Liver (tissue), 9 donors: ENCODE measurements around the gene ZNF331. TPM values are rescaled to one million over a fixed set of nuclear protein-coding genes. Genes with fewer than 3 reads are reported as not detected.
"Not testable (repeated sequence)": the region's sequence is repeated elsewhere in the genome, so short reads cannot be mapped to it uniquely, and the experiment has no call there.

Experiments
- DNase-seq: peaks from one replicate; pipeline ENCODE4 v3.0.0-alpha.2; 2017; ENCODE audit warnings: low spot score
- H3K27ac ChIP-seq, 2 donors: one replicate each; pipeline ENCODE4 v1.7.0; 2013; ENCODE audit warnings: inconsistent platforms in 2 of 2, low read length in 2 of 2, control low read depth in 1 of 2, low read depth in 1 of 2, mild to moderate bottlenecking in 1 of 2
- H3K27me3 ChIP-seq, 4 donors: one replicate each; pipeline versions ENCODE4 v1.6.1 to v1.7.0; 2013; ENCODE audit warnings: low read length in 3 of 4, inconsistent platforms in 1 of 4, mild to moderate bottlenecking in 1 of 4, moderate library complexity in 1 of 4; ENCODE audit not compliant: control insufficient read depth in 4 of 4, insufficient read depth in 4 of 4
- H3K36me3 ChIP-seq, 4 donors: one replicate each; pipeline versions ENCODE4 v1.6.1 to v1.7.0; 2013; ENCODE audit warnings: low read length in 3 of 4, mild to moderate bottlenecking in 3 of 4, low read depth in 1 of 4, moderate library complexity in 1 of 4; ENCODE audit not compliant: control insufficient read depth in 4 of 4, insufficient read depth in 3 of 4
- H3K4me1 ChIP-seq, 4 donors: one replicate each; pipeline versions ENCODE4 v1.6.1 to v1.7.0; 2013; ENCODE audit warnings: low read length in 3 of 4, mild to moderate bottlenecking in 3 of 4, moderate library complexity in 1 of 4; ENCODE audit not compliant: control insufficient read depth in 4 of 4, insufficient read depth in 4 of 4
- H3K4me3 ChIP-seq, 3 donors: one replicate each; pipeline versions ENCODE4 v1.6.1 to v1.7.0; 2013; ENCODE audit warnings: low read length in 3 of 3, control low read depth in 1 of 3, low read depth in 1 of 3, mild to moderate bottlenecking in 1 of 3
- H3K9ac ChIP-seq, 2 donors: one replicate each; pipeline ENCODE4 v1.7.0; 2013; ENCODE audit warnings: low read length in 2 of 2, mild to moderate bottlenecking in 2 of 2, moderate library complexity in 2 of 2, control low read depth in 1 of 2, low read depth in 1 of 2
- H3K9me3 ChIP-seq, 4 donors: one replicate each; pipeline versions ENCODE4 v1.6.1 to v1.7.0; 2013; ENCODE audit warnings: low read length in 3 of 4; ENCODE audit not compliant: control insufficient read depth in 4 of 4
- FOXA1 ChIP-seq: IDR thresholded peaks from 2 replicates; pipeline ENCODE4 v1.6.1; 2016; ENCODE audit warnings: antibody characterized with exemption
- FOXA2 ChIP-seq: IDR thresholded peaks from 2 replicates; pipeline ENCODE4 v1.6.1; 2016; ENCODE audit warnings: antibody characterized with exemption
- GABPA ChIP-seq, 2 donors: IDR thresholded peaks in 1 of 2; conservative IDR thresholded peaks in 1 of 2; 2 replicates each; pipeline ENCODE4 v1.6.1; 2016; ENCODE audit warnings: antibody characterized with exemption in 2 of 2, mild to moderate bottlenecking in 1 of 2, moderate library complexity in 1 of 2
- HNF4A ChIP-seq, 2 donors: conservative IDR thresholded peaks; 2 replicates each; pipeline ENCODE4 v1.6.1; 2016; ENCODE audit warnings: antibody characterized with exemption in 2 of 2, mild to moderate bottlenecking in 2 of 2
- HNF4G ChIP-seq: IDR thresholded peaks from 2 replicates; pipeline ENCODE4 v1.6.1; 2016; ENCODE audit warnings: antibody characterized with exemption
- JUND ChIP-seq, 2 donors: IDR thresholded peaks; 2 replicates each; pipeline ENCODE4 v1.6.1; 2016; ENCODE audit warnings: antibody characterized with exemption in 2 of 2
- NR2F2 ChIP-seq: IDR thresholded peaks from 2 replicates; pipeline ENCODE4 v1.6.1; 2016; ENCODE audit warnings: antibody characterized with exemption
- RAD21 ChIP-seq, 2 donors: IDR thresholded peaks; 2 replicates each; pipeline ENCODE4 v1.6.1; 2016; ENCODE audit warnings: antibody characterized with exemption in 2 of 2, mild to moderate bottlenecking in 2 of 2
- REST ChIP-seq: IDR thresholded peaks from 2 replicates; pipeline ENCODE4 v1.6.1; 2016; ENCODE audit warnings: antibody characterized with exemption, mild to moderate bottlenecking
- RXRA ChIP-seq, 2 donors: IDR thresholded peaks; 2 replicates each; pipeline ENCODE4 v1.6.1; 2017 to 2018; ENCODE audit warnings: antibody characterized with exemption in 2 of 2, mild to moderate bottlenecking in 1 of 2
- SP1 ChIP-seq: IDR thresholded peaks from 2 replicates; pipeline ENCODE4 v1.6.1; 2018; ENCODE audit warnings: antibody characterized with exemption, mild to moderate bottlenecking
- TAF1 ChIP-seq: conservative IDR thresholded peaks from 2 replicates; pipeline ENCODE4 v1.6.1; 2016; ENCODE audit warnings: antibody characterized with exemption, mild to moderate bottlenecking
- YY1 ChIP-seq: IDR thresholded peaks from 2 replicates; pipeline ENCODE4 v1.6.1; 2016; ENCODE audit warnings: antibody characterized with exemption, mild to moderate bottlenecking
- WGBS: extraction: QIAGEN DNeasy Blood & Tissue Kit; methylation state at CpG from one replicate; pipeline ENCODE4 v1.1.7; 2013; 5-methylcytosine and 5-hydroxymethylcytosine counted together
- polyA plus RNA-seq, 2 donors: library from polyadenylated mRNA; stranded (reverse) in 1 of 2; unstranded in 1 of 2; fragments of 200-250 nt in 1 of 2; fragments of >200 nt in 1 of 2; fragmentation: Nextera tagmentation in 1 of 2; extraction: Ambion mirVana in 1 of 2; gene quantifications; one replicate each; pipeline versions ENCODE4 v1.2.1 to v1.2.3, GENCODE V29; 2013 to 2015
- total RNA-seq, 2 donors: library from RNA; depleted of rRNA; stranded (reverse); fragments of >200 nt; gene quantifications; one replicate each; pipeline ENCODE4 v1.2.3, GENCODE V29; 2014
- TF ChIP-seq, protein P1 (sequence below): fragments of 150-350 bp; IDR thresholded peaks from 2 replicates; pipeline ENCODE4 v1.5.1; 2017; ENCODE audit warnings: improper control_type of control experiment, low read depth, low read length; ENCODE audit not compliant: missing input control
- TF ChIP-seq, protein P2 (sequence below): IDR thresholded peaks from 2 replicates; pipeline ENCODE4 v1.6.1; 2016; ENCODE audit warnings: antibody characterized with exemption
- TF ChIP-seq, protein P3 (sequence below): IDR thresholded peaks from 2 replicates; pipeline ENCODE4 v1.6.1; 2016; ENCODE audit warnings: antibody characterized with exemption
- TF ChIP-seq, protein P4 (sequence below): IDR thresholded peaks from 2 replicates; pipeline ENCODE4 v1.6.1; 2016; ENCODE audit warnings: antibody characterized with exemption
- donor health status: healthy.
- donor health status: healthy.
- donor health status: healthy.
- donor health status: healthy.
- donor health status: healthy.

ZNF331 gene
- total and polyA plus RNA-seq, 4 donors, result 2.8 to 9.7 (median 5.7) TPM

- DNase-seq, result peak; percentile 55
- no peak overlapping the region for H3K27ac ChIP-seq
- no peak overlapping the region for H3K4me3 ChIP-seq
- H3K9me3 ChIP-seq, result peaks cover 4 to 20% (median 13%) of the 10 kb centered on the region in 4 donors
- no peaks in the 10 kb centered on the region for H3K4me1 ChIP-seq
- no peak for TF ChIP-seq HNF4A (conservative IDR thresholded peaks at IDR 0.05)
- no peak for TF ChIP-seq FOXA1
- TF ChIP-seq, protein P1, sequence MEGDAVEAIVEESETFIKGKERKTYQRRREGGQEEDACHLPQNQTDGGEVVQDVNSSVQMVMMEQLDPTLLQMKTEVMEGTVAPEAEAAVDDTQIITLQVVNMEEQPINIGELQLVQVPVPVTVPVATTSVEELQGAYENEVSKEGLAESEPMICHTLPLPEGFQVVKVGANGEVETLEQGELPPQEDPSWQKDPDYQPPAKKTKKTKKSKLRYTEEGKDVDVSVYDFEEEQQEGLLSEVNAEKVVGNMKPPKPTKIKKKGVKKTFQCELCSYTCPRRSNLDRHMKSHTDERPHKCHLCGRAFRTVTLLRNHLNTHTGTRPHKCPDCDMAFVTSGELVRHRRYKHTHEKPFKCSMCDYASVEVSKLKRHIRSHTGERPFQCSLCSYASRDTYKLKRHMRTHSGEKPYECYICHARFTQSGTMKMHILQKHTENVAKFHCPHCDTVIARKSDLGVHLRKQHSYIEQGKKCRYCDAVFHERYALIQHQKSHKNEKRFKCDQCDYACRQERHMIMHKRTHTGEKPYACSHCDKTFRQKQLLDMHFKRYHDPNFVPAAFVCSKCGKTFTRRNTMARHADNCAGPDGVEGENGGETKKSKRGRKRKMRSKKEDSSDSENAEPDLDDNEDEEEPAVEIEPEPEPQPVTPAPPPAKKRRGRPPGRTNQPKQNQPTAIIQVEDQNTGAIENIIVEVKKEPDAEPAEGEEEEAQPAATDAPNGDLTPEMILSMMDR, result peak; percentile 44
- peak; percentile 44 to 71 for TF ChIP-seq RAD21 (IDR thresholded peaks at IDR 0.05)
- WGBS, result 42% methylated on average over 11 of the region's 11 CpGs
- no peaks in the 10 kb centered on the region for H3K36me3 ChIP-seq
- no peak overlapping the region for H3K9ac ChIP-seq
- H3K27me3 ChIP-seq, result no peaks in the 10 kb centered on the region
Observed at GRCh38 chr19:53511933-53512374, 26.0 kb upstream of the ZNF331 start.

DNA sequence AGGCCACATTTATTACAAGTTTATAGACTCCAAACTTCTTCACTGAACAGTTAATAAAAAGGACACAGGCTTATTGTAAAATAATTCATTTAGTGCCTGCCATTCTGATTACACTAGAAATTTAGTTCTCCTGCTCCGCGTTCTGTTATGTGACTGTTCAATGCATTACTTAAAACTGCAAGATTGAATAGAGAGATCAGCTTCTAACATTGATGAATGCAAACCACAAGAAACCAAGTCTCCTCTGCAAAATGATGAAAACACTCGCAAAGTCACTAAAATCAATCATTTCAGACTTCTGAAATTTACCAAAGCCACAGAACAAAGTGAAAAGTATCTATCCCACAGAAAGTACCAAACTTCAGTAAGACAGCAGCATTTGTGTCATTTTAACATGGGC is 22.9 kb upstream of the ZNF331 start:
- not testable (repeated sequence) for H3K9ac ChIP-seq, H3K36me3 ChIP-seq, H3K27me3 ChIP-seq, H3K4me1 ChIP-seq, H3K27ac ChIP-seq, H3K4me3 ChIP-seq, DNase-seq
- peaks cover 9 to 28% (median 12%) of the 10 kb centered on the region in 4 donors for H3K9me3 ChIP-seq
- 95% methylated on average over 3 of the region's 3 CpGs for WGBS

GRCh38 chr19:53517114-53517741 is 20.7 kb upstream of the ZNF331 start:
- H3K27ac ChIP-seq, result no peak overlapping the region
- no peak for DNase-seq
- H3K9ac ChIP-seq, result no peak overlapping the region
- TF ChIP-seq RAD21 (IDR thresholded peaks at IDR 0.05) (no peak), TAF1 (no peak), RXRA (IDR thresholded peaks at IDR 0.05) (no peak), REST (no peak), HNF4G (no peak), FOXA1 (no peak), GABPA (IDR thresholded peaks at IDR 0.05 in 1 of 2, conservative IDR thresholded peaks at IDR 0.05 in 1 of 2) (no peak), SP1 (no peak), NR2F2 (no peak), JUND (IDR thresholded peaks at IDR 0.05) (no peak), FOXA2 (no peak), YY1 (no peak), HNF4A (conservative IDR thresholded peaks at IDR 0.05) (no peak)
- TF ChIP-seq, protein P1, result no peak
- TF ChIP-seq, protein P2, sequence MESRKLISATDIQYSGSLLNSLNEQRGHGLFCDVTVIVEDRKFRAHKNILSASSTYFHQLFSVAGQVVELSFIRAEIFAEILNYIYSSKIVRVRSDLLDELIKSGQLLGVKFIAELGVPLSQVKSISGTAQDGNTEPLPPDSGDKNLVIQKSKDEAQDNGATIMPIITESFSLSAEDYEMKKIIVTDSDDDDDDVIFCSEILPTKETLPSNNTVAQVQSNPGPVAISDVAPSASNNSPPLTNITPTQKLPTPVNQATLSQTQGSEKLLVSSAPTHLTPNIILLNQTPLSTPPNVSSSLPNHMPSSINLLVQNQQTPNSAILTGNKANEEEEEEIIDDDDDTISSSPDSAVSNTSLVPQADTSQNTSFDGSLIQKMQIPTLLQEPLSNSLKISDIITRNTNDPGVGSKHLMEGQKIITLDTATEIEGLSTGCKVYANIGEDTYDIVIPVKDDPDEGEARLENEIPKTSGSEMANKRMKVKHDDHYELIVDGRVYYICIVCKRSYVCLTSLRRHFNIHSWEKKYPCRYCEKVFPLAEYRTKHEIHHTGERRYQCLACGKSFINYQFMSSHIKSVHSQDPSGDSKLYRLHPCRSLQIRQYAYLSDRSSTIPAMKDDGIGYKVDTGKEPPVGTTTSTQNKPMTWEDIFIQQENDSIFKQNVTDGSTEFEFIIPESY, result no peak
- TF ChIP-seq, protein P3, sequence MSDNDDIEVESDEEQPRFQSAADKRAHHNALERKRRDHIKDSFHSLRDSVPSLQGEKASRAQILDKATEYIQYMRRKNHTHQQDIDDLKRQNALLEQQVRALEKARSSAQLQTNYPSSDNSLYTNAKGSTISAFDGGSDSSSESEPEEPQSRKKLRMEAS, result no peak
- TF ChIP-seq, protein P4, sequence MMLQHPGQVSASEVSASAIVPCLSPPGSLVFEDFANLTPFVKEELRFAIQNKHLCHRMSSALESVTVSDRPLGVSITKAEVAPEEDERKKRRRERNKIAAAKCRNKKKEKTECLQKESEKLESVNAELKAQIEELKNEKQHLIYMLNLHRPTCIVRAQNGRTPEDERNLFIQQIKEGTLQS, result no peak
- H3K27me3 ChIP-seq, result no peaks in the 10 kb centered on the region
- no peaks in the 10 kb centered on the region for H3K36me3 ChIP-seq
- peaks cover 11 to 24% (median 16%) of the 10 kb centered on the region in 4 donors for H3K9me3 ChIP-seq
- WGBS, result 68% methylated on average over 5 of the region's 5 CpGs
- H3K4me3 ChIP-seq, result no peak overlapping the region
- H3K4me1 ChIP-seq, result peaks cover 4 to 11% (median 9%) of the 10 kb centered on the region in 4 donors
